HG03565 (cell line): Measurements from ENCODE around the gene TMEM205.
"Not testable (repeated sequence)": the region's sequence is repeated elsewhere in the genome, so short reads cannot be mapped to it uniquely, and the experiment has no call there.

Experiments used
- ATAC-seq: cut with Tn5 transposase; IDR thresholded peaks from one replicate; pipeline ENCODE4 v1.9.1; 2021; ENCODE audit warnings: mild to moderate bottlenecking, moderate library complexity; ENCODE audit not compliant: unreplicated experiment

Gene TMEM205

GRCh38 chr19:11340099-11340467 lies 6.0 kb downstream of the TMEM205 start:
- ATAC-seq = not testable (repeated sequence)

DNA sequence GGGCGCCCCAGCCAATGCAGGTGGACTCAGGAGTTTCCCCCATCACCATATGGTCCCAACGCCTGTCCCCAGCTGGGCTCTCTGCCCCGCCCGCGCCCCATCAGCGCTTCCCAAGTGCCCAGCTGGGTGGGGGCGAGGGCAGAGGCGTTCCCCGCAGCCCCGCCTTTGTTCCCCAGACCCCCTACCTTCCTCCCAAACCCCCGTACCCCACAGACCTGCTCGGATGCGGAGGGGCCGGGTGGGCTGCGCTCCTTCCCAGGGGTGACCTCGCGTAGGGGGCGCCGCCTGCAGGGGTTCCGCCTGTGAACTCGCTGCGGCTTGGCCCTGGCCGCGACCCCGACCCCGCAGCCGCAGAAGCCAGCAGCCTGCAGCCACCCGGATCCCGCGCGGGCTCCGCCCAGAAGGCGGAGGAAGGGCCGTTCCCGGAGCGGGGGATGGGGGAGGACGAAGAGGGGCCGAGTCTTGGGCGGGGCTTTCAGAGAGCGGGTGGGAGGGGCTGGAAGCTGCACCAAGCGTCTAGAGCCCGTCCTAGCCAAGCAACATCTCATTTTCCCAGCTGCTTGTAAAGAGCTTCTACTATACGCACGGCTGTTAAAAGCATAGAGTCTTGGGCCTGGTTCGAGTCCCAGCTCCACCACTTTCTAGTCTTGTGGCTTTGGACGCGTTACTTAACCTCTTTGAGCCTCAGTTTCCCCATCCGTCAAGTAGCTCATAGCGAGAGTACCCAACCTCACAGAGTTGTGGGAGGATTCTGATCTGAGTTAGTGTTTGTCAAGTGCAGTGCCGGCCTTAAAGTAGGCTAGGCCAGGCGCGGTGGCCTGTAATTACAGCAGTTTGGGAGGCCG lies 6.6 kb downstream of the TMEM205 start, which contains the start of gene RAB3D:
Gene RAB3D (minus strand): TSS at position 404 of the 845 bp plus-strand sequence. CDS start 2,258 bp downstream, outside the sequence.
- no peak for ATAC-seq

DNA sequence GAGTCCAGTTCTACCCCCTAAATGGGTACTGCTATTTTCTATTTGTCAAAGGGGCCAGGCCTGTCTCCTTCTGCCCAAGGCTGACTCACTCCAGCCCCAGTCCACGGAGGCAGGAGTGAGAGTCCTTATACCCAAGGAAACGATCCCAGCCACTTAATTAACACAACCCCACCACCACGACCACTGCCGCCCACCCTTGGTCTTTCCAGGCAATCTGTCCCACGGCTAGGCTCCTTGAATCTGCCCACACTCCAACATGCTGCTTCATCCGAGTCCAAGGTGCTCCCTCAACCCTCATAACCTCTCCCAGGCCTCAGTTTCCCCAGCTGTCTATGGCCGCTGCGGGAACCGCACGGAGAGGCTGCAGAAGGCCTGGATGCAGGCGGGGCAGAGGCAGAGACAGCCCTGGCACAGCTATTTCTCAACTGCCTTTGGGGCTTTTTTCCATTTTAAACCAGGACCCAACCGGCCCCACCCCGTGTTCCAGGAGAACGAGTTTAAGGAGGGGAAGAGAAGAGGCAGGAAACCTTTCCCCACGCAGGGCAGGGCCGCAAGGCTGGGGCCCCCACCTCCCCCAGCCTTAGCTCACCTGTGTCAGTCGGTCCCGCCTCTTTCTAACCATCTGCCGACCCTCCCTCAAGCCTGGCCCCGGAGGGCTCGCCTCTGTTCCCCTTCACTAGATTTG lies 7.4 kb downstream of the TMEM205 start:
- ATAC-seq = no peak

GRCh38 chr19:11338121-11338520 lies 7.9 kb downstream of the TMEM205 start:
- no peak for ATAC-seq

- no peak for ATAC-seq
Observed at GRCh38 chr19:11337080-11337479, 9.0 kb downstream of the TMEM205 start.

DNA sequence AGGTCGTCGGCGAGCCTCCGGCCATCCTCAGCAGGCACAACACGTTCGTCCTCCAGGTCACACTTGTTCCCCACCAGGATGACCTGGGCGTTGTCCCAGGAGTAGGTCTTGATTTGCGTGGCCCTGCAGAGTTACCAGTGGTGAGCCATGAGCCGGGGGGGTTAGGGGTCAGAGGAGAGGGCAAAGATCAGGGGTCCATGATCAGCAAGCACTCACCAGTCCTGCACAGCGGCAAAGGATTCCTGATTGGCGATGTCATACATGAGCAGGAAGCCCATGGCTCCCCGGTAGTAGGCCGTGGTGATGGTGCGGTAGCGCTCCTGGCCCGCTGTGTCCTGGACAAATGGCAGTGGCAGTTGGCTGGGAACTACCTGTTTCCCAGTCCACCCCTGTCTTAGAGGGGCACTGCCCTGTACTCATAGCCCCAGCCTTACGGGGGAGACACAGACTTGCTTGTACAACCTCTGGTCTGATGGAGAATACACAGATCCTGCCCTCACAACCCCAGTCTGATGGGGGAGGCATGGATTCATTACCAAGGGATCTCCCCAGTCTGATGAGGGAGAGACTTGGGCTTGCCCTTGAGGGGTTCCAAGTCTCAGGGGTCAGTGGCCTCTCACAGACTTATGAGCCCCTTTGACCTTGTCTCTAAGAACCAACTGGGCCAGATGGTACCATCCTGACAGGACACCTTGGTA lies 10.5 kb downstream of the TMEM205 start:
- no peak for ATAC-seq

DNA sequence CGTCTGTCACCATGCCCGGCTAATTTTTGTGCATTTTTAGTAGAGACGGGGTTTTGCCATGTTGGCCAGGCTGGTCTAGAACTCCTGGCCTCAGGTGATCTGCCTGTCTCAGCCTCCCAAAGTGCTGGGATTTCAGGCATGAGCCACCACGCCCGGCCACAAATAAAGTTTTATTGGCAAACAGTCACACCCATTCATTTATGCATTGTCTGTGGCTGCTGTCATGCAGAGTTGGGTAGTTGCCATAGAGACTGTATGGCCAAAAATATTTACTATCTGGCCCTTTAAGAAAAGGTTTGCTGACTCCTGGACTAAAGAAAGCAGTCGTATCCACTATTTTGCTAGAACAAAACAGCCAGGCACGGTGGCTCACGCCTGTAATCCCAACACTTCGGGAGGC lies 12.2 kb downstream of the TMEM205 start:
- ATAC-seq = not testable (repeated sequence)

GRCh38 chr19:11332822-11333221 lies 13.2 kb downstream of the TMEM205 start:
- no peak for ATAC-seq

- ATAC-seq = no peak
Observed at GRCh38 chr19:11331502-11331901, 14.6 kb downstream of the TMEM205 start.

- no peak for ATAC-seq
Observed at GRCh38 chr19:11330127-11330526, 15.9 kb downstream of the TMEM205 start.

DNA sequence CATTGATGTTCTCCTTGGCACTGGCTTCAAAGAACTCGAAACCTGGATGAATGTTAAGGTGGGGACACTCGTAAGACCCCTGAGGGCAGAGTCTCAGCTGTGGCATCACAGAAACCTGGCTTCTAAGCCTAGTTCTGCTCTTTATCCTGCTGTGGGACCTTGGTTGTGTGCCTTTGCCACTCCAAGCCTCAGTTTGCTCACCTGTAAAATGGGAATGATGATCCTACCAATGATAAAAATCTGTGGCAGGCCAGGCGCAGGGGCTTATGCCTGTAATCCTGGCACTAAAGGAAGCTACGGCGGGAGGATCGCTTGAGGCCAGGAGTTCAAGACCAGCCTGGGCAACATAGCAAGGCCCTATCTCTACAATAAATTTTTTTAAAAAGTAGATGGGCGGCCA lies 20.5 kb downstream of the TMEM205 start:
- ATAC-seq = no peak

DNA sequence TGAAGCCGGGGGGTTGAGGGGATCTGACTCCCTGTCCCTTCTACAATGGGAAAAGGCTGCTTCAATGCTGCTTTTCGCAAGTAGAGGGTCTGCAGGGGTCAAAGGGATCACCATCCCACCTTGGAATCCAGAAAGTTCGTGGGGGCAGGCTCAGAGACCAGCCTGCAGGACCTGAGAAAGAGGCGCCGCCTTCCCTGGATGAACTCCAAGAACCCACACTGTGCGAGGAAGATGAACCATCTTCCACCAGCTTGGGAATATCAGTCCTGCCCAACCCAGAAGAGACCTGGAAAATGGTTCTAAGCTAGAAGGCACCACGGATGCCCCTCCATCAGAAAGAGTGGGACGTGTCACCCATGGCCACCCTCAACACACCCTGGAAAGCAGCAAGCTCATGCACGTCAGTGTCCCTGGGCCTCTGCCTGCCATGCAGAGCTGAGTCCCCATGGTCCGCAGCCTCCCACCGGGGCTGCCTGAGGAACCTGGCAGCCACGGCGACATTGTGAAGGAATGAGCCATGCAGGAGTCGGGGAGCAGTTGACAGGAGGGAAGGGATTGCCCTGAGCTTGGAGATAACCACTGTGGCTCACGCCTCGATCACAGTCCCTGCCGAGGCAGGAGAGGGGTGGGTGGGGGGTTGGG lies 21.2 kb downstream of the TMEM205 start:
- ATAC-seq = no peak

GRCh38 chr19:11324079-11324661 lies 21.9 kb downstream of the TMEM205 start:
- ATAC-seq = no peak

DNA sequence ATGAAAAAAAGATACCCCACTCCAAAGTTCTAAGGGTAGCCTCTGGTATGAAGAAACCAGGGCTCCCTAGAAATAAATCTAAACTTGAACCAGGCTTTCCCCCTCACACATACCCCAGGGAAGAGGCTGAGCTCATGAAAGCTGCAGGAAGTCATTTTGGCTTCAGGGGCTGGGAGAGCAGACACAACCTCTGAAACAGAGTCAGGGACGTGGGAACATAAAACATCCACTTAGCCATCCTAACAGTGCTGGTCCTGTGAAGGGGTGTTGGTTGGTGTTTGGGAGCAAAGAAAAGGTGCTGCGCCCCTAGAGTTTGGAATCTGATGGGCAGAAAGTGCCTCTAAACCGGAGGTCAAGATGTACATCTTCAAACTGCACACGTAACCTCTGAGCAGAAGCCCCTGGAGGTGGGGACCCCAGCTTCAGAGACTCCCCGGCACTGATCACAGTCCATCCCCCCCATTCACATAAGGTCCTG lies 22.4 kb downstream of the TMEM205 start:
- no peak for ATAC-seq

- no peak for ATAC-seq
Observed at GRCh38 chr19:11322269-11323024, 23.6 kb downstream of the TMEM205 start.

GRCh38 chr19:11321191-11322126 lies 24.6 kb downstream of the TMEM205 start:
- ATAC-seq = no peak

DNA sequence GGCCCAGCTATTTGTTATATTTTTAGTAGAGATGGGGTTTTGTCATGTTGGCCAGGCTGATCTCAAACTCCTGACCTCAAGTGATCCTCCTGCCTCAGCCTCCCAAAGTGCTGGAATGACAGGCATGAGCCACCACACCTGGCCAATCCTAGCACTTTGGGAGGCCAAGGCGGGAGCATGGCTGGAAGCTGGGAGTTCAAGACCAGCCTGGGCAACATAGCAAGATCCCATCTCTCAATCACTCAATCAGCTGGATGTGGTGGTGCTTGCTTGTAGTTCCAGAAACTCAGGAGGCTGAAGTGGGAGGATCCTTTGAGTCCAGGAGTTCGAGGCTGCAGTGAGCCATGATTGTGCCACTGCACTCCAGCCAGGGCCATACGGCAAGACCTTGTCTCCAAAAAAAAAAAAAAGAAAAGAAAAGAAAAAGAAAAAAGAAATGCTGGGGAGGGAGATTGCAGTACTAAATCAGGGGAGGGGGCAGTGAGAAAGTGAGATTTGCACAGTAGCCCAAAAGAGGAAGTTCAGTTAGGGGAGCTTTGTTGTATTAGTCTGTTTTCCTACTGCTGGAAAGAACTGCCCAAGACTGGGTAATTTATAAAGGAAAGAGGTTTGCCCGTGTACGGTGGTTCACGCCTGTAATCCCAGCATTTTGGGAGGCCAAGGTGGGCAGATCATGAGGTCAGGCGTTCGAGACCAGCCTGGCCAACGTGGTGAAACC lies 25.6 kb downstream of the TMEM205 start:
- not testable (repeated sequence) for ATAC-seq

DNA sequence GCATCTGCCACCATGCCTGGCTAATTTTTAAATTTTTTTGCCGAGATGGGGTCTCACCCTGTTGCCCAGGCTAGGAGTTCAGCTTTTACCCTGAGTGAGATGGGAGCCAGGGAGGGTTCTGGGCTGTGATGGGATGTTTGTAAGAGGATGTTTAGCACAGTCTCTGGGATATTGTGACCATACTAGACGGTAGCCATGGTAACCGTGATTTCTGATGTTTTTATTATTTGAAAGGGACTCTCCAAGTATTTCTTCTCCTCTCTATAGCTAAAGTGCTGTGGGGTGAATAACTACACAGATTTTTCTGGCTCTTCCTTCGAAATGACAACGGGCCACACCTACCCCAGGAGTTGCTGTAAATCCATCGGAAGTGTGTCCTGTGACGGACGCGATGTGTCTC lies 39.7 kb downstream of the TMEM205 start:
- ATAC-seq = no peak
